HCT116 (cell line): ENCODE measurements around the gene WDR5.

ENCODE experiments used
- ATF3 ChIP-seq: IDR thresholded peaks from 2 replicates; pipeline ENCODE4 v1.6.1; 2012
- CTCF ChIP-seq, 3 experiments: fragments of 200-600 bp in 1 of 3; sonication (generic) in 1 of 3; IDR thresholded peaks in 2 of 3; conservative IDR thresholded peaks in 1 of 3; 2 replicates each; pipeline ENCODE4 v1.5.1; 2012 to 2017; ENCODE audit warnings: low read depth in 2 of 3, low read length in 2 of 3, antibody characterized with exemption in 1 of 3, borderline replicate concordance in 1 of 3, control low read depth in 1 of 3, mild to moderate bottlenecking in 1 of 3, mixed read lengths in 1 of 3, mixed run types in 1 of 3, moderate library complexity in 1 of 3; ENCODE audit not compliant: insufficient read depth in 1 of 3
- EGR1 ChIP-seq: IDR thresholded peaks from 2 replicates; pipeline ENCODE4 v1.6.1; 2012; ENCODE audit warnings: low read depth
- EZH2 ChIP-seq: fragments of 200-600 bp; sonication (generic); IDR thresholded peaks from 2 replicates; pipeline ENCODE4 v1.6.1; 2017; ENCODE audit warnings: antibody characterized with exemption, mixed run types
- EZH2phosphoT487 ChIP-seq: fragments of 200-600 bp; IDR thresholded peaks from 2 replicates; pipeline ENCODE4 v1.6.1; 2018; ENCODE audit warnings: antibody characterized with exemption, borderline replicate concordance
- JUND ChIP-seq: IDR thresholded peaks from 2 replicates; pipeline ENCODE4 v1.6.1; 2012
- MAX ChIP-seq: IDR thresholded peaks from 2 replicates; pipeline ENCODE4 v1.6.1; 2012
- POLR2A ChIP-seq: IDR thresholded peaks from 2 replicates; pipeline ENCODE4 v1.7.0; 2011; ENCODE audit warnings: borderline replicate concordance; ENCODE audit not compliant: insufficient read depth, insufficient read length; ENCODE audit errors: extremely low read depth
- POLR2AphosphoS5 ChIP-seq: IDR thresholded peaks from 2 replicates; pipeline ENCODE4 v1.6.1; 2011; ENCODE audit warnings: mild to moderate bottlenecking, low read depth, low read length, moderate library complexity
- REST ChIP-seq: IDR thresholded peaks from 2 replicates; pipeline ENCODE4 v1.6.1; 2012; ENCODE audit warnings: low read depth
- SP1 ChIP-seq: IDR thresholded peaks from 2 replicates; pipeline ENCODE4 v1.6.1; 2012; ENCODE audit warnings: low read depth
- SRF ChIP-seq: IDR thresholded peaks from 2 replicates; pipeline ENCODE4 v1.6.1; 2012; ENCODE audit warnings: low read depth
- TCF7L2 ChIP-seq: IDR thresholded peaks from 2 replicates; pipeline ENCODE4 v1.7.0; 2011; ENCODE audit warnings: borderline replicate concordance, inconsistent platforms; ENCODE audit not compliant: insufficient read depth, insufficient read length; ENCODE audit errors: extremely low read depth

- TF ChIP-seq CTCF (IDR thresholded peaks at IDR 0.05 in 2 of 3, conservative IDR thresholded peaks at IDR 0.05 in 1 of 3; ENCODE audit: borderline replicate concordance in 1 of 3, insufficient read depth in 1 of 3, low read depth in 2 of 3, low read length in 2 of 3) (no peak), JUND (no peak), EZH2 (no peak), EZH2phosphoT487 (no peak), REST (no peak), SRF (no peak), MAX (no peak), ATF3 (no peak), SP1 (no peak), TCF7L2 (no peak), POLR2A (no peak), EGR1 (no peak), POLR2AphosphoS5 (no peak)
Observed at GRCh38 chr9:134156564-134157377, 20.9 kb downstream of the WDR5 start.
